CD4-positive, CD25-positive, alpha-beta regulatory T cell (primary cell): ENCODE results near the gene PTPRQ. TPM values are rescaled to one million over a fixed set of nuclear protein-coding genes. Genes with fewer than 3 reads are reported as not detected.
A peak's percentile ranks its signal among the peaks of the same experiment; 100 is the strongest.

Experiments used
- ATAC-seq, 2 donors: fragments of 150-1000 bp; cut with Tn5 transposase; one replicate each; pipeline ENCODE4 v1.10.0; 2021; ENCODE audit warnings: low read depth in 2 of 2, moderate number of reproducible peaks in 2 of 2, moderate library complexity in 1 of 2
- DNase-seq, 3 donors: peaks; one replicate each; pipeline versions ENCODE4 v3.0.0 to v3.0.0-alpha.2; 2012 to 2022; ENCODE audit warnings: mixed read lengths in 1 of 3
- H3K27ac ChIP-seq: one replicate; pipeline ENCODE4 v1.7.0; 2013; ENCODE audit warnings: mild to moderate bottlenecking, low read length; ENCODE audit not compliant: insufficient read depth, poor library complexity, severe bottlenecking
- H3K27me3 ChIP-seq: one replicate; pipeline ENCODE4 v1.7.0; 2013; ENCODE audit warnings: low read length; ENCODE audit not compliant: control insufficient read depth, insufficient read depth
- H3K36me3 ChIP-seq: one replicate; pipeline ENCODE4 v1.7.0; 2013; ENCODE audit warnings: mild to moderate bottlenecking, low read length, moderate library complexity; ENCODE audit not compliant: control insufficient read depth, insufficient read depth
- H3K4me1 ChIP-seq: 2 replicates; pipeline ENCODE4 v1.7.0; 2013; ENCODE audit warnings: mild to moderate bottlenecking, low read length; ENCODE audit not compliant: insufficient read depth, control insufficient read depth, poor library complexity, severe bottlenecking
- H3K4me3 ChIP-seq: one replicate; pipeline ENCODE4 v1.7.0; 2013; ENCODE audit warnings: low read depth, mild to moderate bottlenecking, low read length, moderate library complexity
- H3K9me3 ChIP-seq, 2 experiments: 1 replicate in 1 of 2; 2 replicates in 1 of 2; pipeline ENCODE4 v1.7.0; 2013; ENCODE audit warnings: low read length in 2 of 2, mild to moderate bottlenecking in 1 of 2, moderate library complexity in 1 of 2; ENCODE audit not compliant: control insufficient read depth in 2 of 2
- H3K27ac Mint-ChIP-seq, 3 donors: one replicate each; pipeline ENCODE4 v1.8.0; 2020 to 2022; ENCODE audit warnings: mild to moderate bottlenecking in 3 of 3, mixed read lengths in 3 of 3, moderate library complexity in 2 of 3
- H3K27me3 Mint-ChIP-seq: one replicate; pipeline ENCODE4 v1.8.0; 2022; ENCODE audit warnings: mild to moderate bottlenecking, mixed read lengths
- H3K36me3 Mint-ChIP-seq: one replicate; pipeline ENCODE4 v1.8.0; 2020; ENCODE audit warnings: mixed read lengths
- H3K4me1 Mint-ChIP-seq, 4 donors: one replicate each; pipeline ENCODE4 v1.8.0; 2020 to 2022; ENCODE audit warnings: mixed read lengths in 4 of 4, mild to moderate bottlenecking in 1 of 4
- H3K4me3 Mint-ChIP-seq, 4 donors: one replicate each; pipeline ENCODE4 v1.8.0; 2020 to 2022; ENCODE audit warnings: mild to moderate bottlenecking in 4 of 4, mixed read lengths in 4 of 4, moderate library complexity in 3 of 4
- H3K9me3 Mint-ChIP-seq, 7 donors: one replicate each; pipeline ENCODE4 v1.8.0; 2020 to 2022; ENCODE audit warnings: mixed read lengths in 7 of 7, mild to moderate bottlenecking in 3 of 7, moderate library complexity in 2 of 7
- polyA plus RNA-seq, 4 donors: library from polyadenylated mRNA; unstranded; fragments of 300-500 nt; fragmentation: Illumina TruSeq; gene quantifications; one replicate each; pipeline ENCODE4 v1.2.3, GENCODE V29; 2021
- total RNA-seq: library from RNA; stranded (reverse); gene quantifications from one replicate; pipeline ENCODE4 v1.2.3, GENCODE V29; 2022

PTPRQ gene
- total and polyA plus RNA-seq, 5 donors from 2014 or later, result not detected

GRCh38 chr12:80415466-80415865 is 28.6 kb upstream of the PTPRQ start:
- Histone ChIP-seq H3K36me3 (no peaks in the 10 kb centered on the region), H3K4me3 (no peak overlapping the region), H3K27me3 (no peaks in the 10 kb centered on the region), H3K27ac (no peak overlapping the region), H3K9me3 (no peaks in the 10 kb centered on the region), H3K4me1 (no peaks in the 10 kb centered on the region)
- ATAC-seq, result no peak
- Mint-ChIP-seq H3K27me3 (no peaks in the 10 kb centered on the region), H3K4me1 (no peaks in the 10 kb centered on the region), H3K4me3 (no peak overlapping the region), H3K36me3 (no peaks in the 10 kb centered on the region), H3K27ac (no peak overlapping the region), H3K9me3 (peaks cover 0 to 4% (median 0%) of the 10 kb centered on the region in 7 donors)
- no peak for DNase-seq

GRCh38 chr12:80419644-80420043 is 24.4 kb upstream of the PTPRQ start:
- ATAC-seq (no peak), DNase-seq (no peak)
- H3K4me3 ChIP-seq, result no peak overlapping the region
- H3K4me3 Mint-ChIP-seq, result no peak overlapping the region
- H3K27me3 Mint-ChIP-seq, result no peaks in the 10 kb centered on the region
- H3K27ac Mint-ChIP-seq, result no peak overlapping the region
- no peaks in the 10 kb centered on the region for H3K36me3 Mint-ChIP-seq
- no peaks in the 10 kb centered on the region for H3K4me1 ChIP-seq
- H3K27me3 ChIP-seq, result no peaks in the 10 kb centered on the region
- H3K27ac ChIP-seq, result no peak overlapping the region
- no peaks in the 10 kb centered on the region for H3K4me1 Mint-ChIP-seq
- peaks cover 0 to 3% (median 0%) of the 10 kb centered on the region in 7 donors for H3K9me3 Mint-ChIP-seq
- no peaks in the 10 kb centered on the region for H3K9me3 ChIP-seq
- no peaks in the 10 kb centered on the region for H3K36me3 ChIP-seq

- ATAC-seq (no peak), DNase-seq (no peak)
- Histone ChIP-seq H3K27me3 (no peaks in the 10 kb centered on the region), H3K4me3 (no peak overlapping the region), H3K9me3 (no peaks in the 10 kb centered on the region), H3K36me3 (no peaks in the 10 kb centered on the region), H3K27ac (no peak overlapping the region), H3K4me1 (no peaks in the 10 kb centered on the region)
- H3K27me3 Mint-ChIP-seq, result no peaks in the 10 kb centered on the region
- H3K36me3 Mint-ChIP-seq, result no peaks in the 10 kb centered on the region
- no peaks in the 10 kb centered on the region for H3K4me1 Mint-ChIP-seq
- no peak overlapping the region for H3K27ac Mint-ChIP-seq
- H3K9me3 Mint-ChIP-seq, result peaks cover 0 to 3% (median 0%) of the 10 kb centered on the region in 7 donors
- no peak overlapping the region for H3K4me3 Mint-ChIP-seq
Observed at GRCh38 chr12:80420075-80420474, 24.0 kb upstream of the PTPRQ start.

GRCh38 chr12:80422550-80422949 is 21.5 kb upstream of the PTPRQ start:
- Histone ChIP-seq H3K4me3 (no peak overlapping the region), H3K27me3 (no peaks in the 10 kb centered on the region), H3K4me1 (no peaks in the 10 kb centered on the region), H3K27ac (no peak overlapping the region), H3K36me3 (no peaks in the 10 kb centered on the region), H3K9me3 (no peaks in the 10 kb centered on the region)
- Mint-ChIP-seq H3K27me3 (no peaks in the 10 kb centered on the region), H3K36me3 (no peaks in the 10 kb centered on the region), H3K4me1 (no peaks in the 10 kb centered on the region), H3K9me3 (no peaks in the 10 kb centered on the region), H3K4me3 (no peak overlapping the region), H3K27ac (no peak overlapping the region)
- DNase-seq (no peak), ATAC-seq (no peak)

GRCh38 chr12:80432061-80432460 is 12.0 kb upstream of the PTPRQ start:
- Mint-ChIP-seq H3K4me1 (no peaks in the 10 kb centered on the region), H3K36me3 (no peaks in the 10 kb centered on the region), H3K27me3 (no peaks in the 10 kb centered on the region), H3K4me3 (no peak overlapping the region), H3K9me3 (peaks cover 0 to 12% (median 1%) of the 10 kb centered on the region in 7 donors), H3K27ac (peak overlapping the region in 1 of 3 donors; percentile 45)
- H3K9me3 ChIP-seq, result no peaks in the 10 kb centered on the region
- H3K36me3 ChIP-seq, result no peaks in the 10 kb centered on the region
- DNase-seq (no peak), ATAC-seq (no peak)
- H3K4me3 ChIP-seq, result no peak overlapping the region
- H3K4me1 ChIP-seq, result no peaks in the 10 kb centered on the region
- H3K27ac ChIP-seq, result no peak overlapping the region
- no peaks in the 10 kb centered on the region for H3K27me3 ChIP-seq

- Mint-ChIP-seq H3K36me3 (no peaks in the 10 kb centered on the region), H3K4me1 (no peaks in the 10 kb centered on the region), H3K27me3 (no peaks in the 10 kb centered on the region), H3K4me3 (no peak overlapping the region), H3K9me3 (peaks cover 0 to 16% (median 6%) of the 10 kb centered on the region in 7 donors), H3K27ac (no peak overlapping the region)
- Histone ChIP-seq H3K36me3 (no peaks in the 10 kb centered on the region), H3K4me1 (no peaks in the 10 kb centered on the region), H3K9me3 (no peaks in the 10 kb centered on the region), H3K4me3 (no peak overlapping the region), H3K27ac (no peak overlapping the region), H3K27me3 (no peaks in the 10 kb centered on the region)
- DNase-seq (no peak), ATAC-seq (no peak)
Observed at GRCh38 chr12:80441921-80442320, 2.1 kb upstream of the PTPRQ start.

- Mint-ChIP-seq H3K27ac (no peak overlapping the region), H3K36me3 (no peaks in the 10 kb centered on the region)
Observed at GRCh38 chr12:80442426-80443222, 1.4 kb upstream of the PTPRQ start.

More at GRCh38 chr12:80442426-80443222, 1.4 kb upstream of the PTPRQ start:
- H3K27me3 Mint-ChIP-seq, result no peaks in the 10 kb centered on the region
- H3K4me1 ChIP-seq, result no peaks in the 10 kb centered on the region
- no peaks in the 10 kb centered on the region for H3K9me3 ChIP-seq
- H3K4me1 Mint-ChIP-seq, result no peaks in the 10 kb centered on the region
- no peak for ATAC-seq
- H3K27ac ChIP-seq, result no peak overlapping the region
- H3K4me3 Mint-ChIP-seq, result no peak overlapping the region
- no peak for DNase-seq
- H3K36me3 ChIP-seq, result no peaks in the 10 kb centered on the region
- no peak overlapping the region for H3K4me3 ChIP-seq
- peaks cover 0 to 16% (median 9%) of the 10 kb centered on the region in 7 donors for H3K9me3 Mint-ChIP-seq
- no peaks in the 10 kb centered on the region for H3K27me3 ChIP-seq
